HG02981 (cell line): ENCODE measurements around the gene MAPK8IP3.
"Not testable (repeated sequence)": the region's sequence is repeated elsewhere in the genome, so short reads cannot be mapped to it uniquely, and the experiment has no call there.

Experiments used
- ATAC-seq: cut with Tn5 transposase; IDR thresholded peaks from one replicate; pipeline ENCODE4 v1.9.1; 2021; ENCODE audit warnings: mild to moderate bottlenecking, moderate library complexity; ENCODE audit not compliant: unreplicated experiment

MAPK8IP3 gene

DNA sequence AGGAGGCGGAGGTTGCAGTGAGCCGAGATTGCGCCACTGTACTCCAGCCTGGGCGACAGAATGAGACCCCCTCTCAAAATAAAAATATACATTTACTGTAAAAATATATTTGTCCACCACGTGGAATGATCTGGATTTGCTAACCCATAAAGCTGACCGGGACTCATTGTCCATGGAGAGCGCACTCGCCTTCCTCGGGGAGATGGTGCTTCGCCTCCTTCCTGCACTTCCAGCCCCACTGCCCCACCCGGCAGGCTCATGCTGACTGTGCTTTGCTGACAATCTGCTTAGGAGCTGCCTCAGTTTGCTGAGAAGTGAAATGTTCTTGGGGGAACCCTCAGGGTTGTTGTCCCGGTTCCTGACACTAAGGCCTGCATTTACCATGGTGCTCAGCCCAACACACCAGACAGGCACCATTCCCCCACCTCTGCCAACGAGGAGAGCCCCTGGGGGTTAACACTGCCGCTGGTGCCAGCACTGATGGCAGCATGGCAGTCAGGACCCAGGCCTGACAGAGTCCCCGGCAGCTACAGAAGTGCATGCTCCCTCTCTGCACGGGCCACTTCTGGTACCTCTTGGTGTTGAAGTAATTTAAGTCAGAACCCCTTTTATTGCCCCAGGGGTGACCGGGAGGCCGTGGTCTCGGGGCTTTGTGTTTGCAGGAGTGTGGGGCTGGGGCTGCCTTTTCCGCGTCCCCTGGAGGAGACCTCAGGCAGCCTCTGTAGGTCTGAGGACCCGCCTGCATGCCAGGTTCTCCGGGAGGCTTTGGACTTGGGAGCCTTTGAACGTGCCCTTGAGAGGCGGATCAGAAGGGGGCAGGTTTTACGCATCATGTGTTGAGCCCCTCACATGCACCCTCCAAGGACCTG is 79.2 kb downstream of the MAPK8IP3 start:
- ATAC-seq, result no peak

- ATAC-seq, result no peak
Measured at GRCh38 chr16:1785846-1786170, 79.8 kb downstream of the MAPK8IP3 start.

DNA sequence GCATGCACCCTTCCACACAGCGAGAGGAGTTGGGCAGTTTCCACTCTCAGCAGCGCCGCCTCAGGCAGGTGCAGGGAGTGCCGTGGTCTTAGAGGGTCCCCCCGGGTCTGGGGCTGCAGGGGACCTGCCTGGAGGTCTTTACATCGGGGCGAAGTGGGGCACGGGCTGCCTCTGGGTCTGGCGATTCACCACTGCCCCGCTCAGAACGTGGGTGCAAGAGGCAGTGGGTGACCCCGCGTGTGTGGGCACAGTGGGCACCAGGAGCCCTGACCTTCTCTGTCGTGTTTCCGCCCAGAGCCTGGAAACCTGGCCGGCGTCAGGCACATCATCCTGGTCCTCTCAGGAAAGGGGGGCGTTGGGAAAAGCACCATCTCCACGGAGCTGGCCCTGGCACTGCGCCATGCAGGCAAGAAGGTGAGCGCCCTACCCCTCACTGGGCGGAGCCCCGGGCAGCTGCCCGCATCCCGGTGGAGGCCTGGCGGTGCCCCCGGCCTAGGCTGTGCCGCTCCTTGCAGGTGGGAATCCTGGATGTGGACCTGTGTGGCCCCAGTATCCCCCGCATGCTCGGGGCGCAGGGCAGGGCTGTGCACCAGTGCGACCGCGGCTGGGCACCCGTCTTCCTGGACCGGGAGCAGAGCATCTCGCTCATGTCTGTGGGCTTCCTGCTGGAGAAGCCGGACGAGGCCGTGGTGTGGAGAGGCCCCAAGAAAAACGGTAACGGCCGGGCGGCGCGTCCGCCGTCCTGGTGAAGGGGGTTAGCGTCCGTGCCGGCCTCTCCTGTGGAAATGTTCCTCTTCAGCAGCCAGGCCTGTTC is 80.5 kb downstream of the MAPK8IP3 start:
- no peak for ATAC-seq

DNA sequence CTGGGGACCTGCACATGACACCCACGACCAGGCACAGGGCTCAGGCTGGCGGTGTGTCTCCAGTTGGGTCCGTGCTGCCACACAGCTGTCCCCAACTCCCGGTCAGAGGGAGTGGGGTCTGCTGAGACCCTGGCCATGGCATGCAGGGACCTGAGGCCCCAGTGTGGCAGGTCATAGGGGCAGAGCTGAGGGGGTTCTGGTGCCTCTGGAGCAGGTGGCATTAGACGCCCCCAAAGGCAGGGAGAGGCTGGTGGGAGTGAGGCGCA is 81.0 kb downstream of the MAPK8IP3 start:
- ATAC-seq, result no peak

- ATAC-seq, result no peak
Measured at GRCh38 chr16:1787322-1788094, 81.5 kb downstream of the MAPK8IP3 start.

DNA sequence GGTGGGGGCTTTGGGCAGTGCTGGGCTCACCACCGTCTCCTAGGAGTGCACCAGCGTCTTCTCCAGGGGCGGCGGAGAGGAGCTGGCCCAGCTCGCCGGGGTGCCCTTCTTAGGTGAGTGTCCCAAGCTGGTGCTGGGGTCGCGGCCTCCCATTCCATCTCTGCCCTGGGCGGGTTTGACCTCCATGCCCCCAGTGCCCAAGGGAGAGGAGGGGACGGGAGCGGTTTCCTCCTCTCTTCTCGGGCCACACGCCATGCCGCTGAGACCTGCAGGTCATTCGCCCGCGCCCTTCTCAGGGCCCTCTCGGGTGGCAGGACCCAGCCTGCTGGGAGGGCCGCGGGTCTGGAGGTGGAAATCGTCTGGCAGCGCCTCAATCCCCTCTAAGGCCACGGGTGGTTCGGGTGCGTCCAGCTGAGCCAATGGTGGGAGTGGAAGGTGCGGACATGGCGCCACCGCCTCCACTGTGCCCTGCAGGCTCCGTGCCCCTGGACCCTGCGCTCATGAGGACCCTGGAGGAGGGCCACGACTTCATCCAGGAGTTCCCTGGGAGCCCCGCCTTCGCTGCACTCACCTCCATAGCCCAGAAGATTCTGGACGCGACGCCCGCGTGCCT is 82.2 kb downstream of the MAPK8IP3 start:
- no peak for ATAC-seq

- no peak for ATAC-seq
Measured at GRCh38 chr16:1788708-1789100, 82.7 kb downstream of the MAPK8IP3 start.

DNA sequence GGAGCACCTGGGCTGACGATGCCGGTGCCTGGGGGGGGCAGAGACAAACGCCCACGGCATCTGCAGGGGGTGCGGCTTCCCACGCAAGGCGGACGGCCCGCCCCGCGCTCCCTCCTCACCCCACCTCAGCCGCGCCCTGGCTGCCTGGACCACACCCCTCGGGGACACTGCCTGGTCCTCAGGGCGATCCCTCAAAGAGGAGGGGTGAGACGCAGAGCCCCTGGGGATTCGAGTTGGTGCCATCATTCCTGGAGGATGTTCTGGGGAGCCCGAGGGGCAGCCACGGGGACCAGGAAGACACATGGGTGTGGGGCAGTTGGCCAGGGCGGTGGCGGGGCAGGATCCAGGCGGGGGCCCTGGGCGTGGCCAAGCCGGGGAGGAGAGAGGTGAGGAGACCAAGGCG is 83.6 kb downstream of the MAPK8IP3 start:
- ATAC-seq, result no peak

- ATAC-seq, result no peak
Measured at GRCh38 chr16:1790261-1790610, 84.2 kb downstream of the MAPK8IP3 start.

- ATAC-seq, result no peak
Measured at GRCh38 chr16:1790611-1791255, 84.7 kb downstream of the MAPK8IP3 start.

GRCh38 chr16:1791256-1791942 is 85.4 kb downstream of the MAPK8IP3 start:
- ATAC-seq, result no peak

GRCh38 chr16:1791943-1792812 is 86.2 kb downstream of the MAPK8IP3 start:
- no peak for ATAC-seq

DNA sequence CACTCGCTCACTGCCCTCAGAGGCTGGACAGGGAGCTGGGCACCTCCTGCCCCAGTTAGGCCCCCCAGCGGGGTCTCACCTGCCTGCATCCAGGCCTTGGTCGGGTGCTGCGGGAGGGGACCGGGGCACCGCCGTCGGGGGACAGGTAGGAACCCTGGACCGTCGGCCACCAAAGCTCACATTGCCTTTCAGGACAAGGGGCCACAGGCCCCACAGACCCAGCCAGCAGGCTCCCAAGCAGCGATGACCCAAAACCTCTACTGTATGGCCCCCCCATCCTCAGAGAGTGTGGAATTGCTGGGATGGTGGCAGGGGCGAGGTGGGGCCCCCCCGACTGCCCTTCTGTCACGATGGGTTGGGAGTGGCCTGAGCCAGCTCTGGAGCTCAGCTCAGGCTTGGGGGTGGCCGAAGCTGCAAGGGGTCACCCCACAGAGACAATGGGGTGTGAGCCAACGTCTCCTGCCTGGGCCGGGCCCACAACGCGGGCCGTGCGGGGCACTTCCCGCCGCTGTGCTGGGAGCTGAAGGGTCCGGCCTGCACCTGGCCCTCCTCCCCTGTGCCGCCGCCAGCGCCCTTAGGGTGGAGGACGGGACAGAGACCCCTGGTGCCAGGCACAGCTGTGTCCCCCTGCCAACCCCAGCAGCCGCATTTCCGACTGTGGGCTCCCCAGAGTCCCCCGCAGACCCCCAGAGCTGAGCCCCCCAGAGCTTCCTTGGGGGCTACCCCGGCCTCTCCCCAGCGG is 87.0 kb downstream of the MAPK8IP3 start:
- no peak for ATAC-seq

DNA sequence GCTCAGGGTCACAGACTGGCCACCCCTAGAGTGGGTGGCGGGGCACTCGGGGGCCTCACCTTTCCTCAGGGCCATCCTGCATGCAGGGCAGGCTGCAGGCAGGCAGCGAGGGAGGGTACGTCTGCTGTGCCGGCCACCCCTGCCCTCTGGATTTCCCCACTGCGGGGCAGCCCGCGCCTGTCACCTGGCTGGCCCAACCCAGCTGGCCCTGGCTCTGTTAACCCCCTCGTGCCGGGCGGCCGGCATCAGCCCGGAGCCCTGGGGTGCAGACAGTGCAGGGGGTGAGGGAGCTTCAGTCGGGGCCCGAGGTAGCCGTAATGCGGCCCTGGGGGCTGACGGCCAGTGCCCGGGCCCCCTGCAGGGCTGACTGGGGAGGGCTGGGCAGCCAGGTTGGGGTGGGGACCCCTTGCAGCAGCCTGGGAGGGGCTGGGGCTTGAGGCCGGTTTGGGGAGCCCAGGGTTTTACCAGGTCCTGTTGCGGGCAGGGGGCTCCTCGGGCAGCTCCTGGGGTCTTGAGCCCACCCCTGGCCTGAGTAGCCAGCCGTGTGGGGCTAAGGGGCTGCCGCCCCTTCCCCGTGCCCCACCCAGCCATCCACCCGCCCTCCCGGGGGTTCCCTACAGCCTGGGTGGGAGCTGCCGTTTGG is 87.7 kb downstream of the MAPK8IP3 start, which contains the start of gene IGFALS:
TSS of gene IGFALS (minus strand) at position 128 of the 643 bp plus-strand sequence. CDS start at position 75, 53 bp downstream.
- no peak for ATAC-seq

GRCh38 chr16:1794221-1794871 is 88.4 kb downstream of the MAPK8IP3 start:
- no peak for ATAC-seq

DNA sequence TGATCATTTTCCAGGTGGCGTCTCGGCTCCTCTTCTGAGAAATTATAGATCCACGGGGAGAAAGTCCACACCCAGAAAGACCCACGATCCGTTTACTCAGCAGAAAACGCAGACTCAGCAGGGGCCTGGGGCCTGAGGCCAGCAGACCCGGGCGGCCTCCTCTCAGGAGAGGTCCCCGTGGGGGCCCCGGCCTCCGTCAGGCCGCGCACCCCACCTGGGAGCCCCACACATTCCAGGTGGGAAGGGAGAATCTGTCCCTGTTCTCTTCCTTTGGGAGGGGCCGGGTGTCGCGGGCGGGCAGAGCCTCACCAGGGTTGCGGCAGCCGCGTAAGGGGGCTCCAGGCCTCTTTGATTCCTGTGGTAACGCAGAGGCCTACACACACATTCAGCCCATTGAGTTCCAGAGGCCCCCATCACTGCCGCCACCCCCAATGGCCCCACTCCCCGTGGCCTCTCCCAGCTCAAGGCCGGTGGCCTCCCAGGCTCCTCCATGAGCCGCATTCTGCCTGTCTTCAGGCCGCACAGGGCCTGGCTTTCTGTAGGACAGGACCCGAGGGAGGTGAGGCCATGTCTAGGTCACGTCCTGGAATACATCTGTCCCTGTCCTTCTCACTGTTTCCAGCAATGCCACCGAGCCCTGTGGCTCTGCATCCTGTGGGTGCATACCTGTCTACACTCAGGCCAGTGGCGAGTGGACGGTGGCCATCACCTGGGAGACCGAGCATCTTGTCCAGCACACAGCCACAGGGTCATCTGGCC is 89.1 kb downstream of the MAPK8IP3 start:
- no peak for ATAC-seq

GRCh38 chr16:1799263-1799662 is 93.3 kb downstream of the MAPK8IP3 start:
- ATAC-seq, result not testable (repeated sequence)
